ENCODE results near the gene NR2E3. TPM values are rescaled to one million over a fixed set of nuclear protein-coding genes. Genes with fewer than 3 reads are reported as not detected.
"Not testable (repeated sequence)": the region's sequence is repeated elsewhere in the genome, so short reads cannot be mapped to it uniquely, and the experiment has no call there.

Gene NR2E3
- polyA plus RNA-seq, 1 donor from 2014 or later: not detected

DNA sequence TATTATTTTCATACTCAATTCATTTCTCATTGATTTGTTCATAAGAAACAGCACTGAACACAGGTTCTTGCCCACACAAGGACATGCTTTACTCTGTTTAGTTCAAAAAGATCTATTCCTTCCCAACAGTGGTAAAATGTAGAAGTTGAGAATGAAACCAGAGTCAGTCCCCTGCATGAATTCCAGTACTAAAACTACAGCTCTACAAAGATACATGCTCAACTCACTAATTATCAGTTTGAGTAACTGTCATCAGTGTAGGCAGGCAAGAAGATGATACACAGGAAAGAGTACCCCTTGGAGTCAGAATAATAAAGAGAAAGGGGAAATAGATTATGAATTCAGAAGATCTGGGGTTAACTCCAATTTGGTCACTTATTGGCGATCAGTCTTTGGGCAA, 43.2 kb downstream of the NR2E3 start:
- TF ChIP-seq SMC3 (conservative IDR thresholded peaks at IDR 0.05; ENCODE audit: poor library complexity): no peak
- TF ChIP-seq, protein P1, sequence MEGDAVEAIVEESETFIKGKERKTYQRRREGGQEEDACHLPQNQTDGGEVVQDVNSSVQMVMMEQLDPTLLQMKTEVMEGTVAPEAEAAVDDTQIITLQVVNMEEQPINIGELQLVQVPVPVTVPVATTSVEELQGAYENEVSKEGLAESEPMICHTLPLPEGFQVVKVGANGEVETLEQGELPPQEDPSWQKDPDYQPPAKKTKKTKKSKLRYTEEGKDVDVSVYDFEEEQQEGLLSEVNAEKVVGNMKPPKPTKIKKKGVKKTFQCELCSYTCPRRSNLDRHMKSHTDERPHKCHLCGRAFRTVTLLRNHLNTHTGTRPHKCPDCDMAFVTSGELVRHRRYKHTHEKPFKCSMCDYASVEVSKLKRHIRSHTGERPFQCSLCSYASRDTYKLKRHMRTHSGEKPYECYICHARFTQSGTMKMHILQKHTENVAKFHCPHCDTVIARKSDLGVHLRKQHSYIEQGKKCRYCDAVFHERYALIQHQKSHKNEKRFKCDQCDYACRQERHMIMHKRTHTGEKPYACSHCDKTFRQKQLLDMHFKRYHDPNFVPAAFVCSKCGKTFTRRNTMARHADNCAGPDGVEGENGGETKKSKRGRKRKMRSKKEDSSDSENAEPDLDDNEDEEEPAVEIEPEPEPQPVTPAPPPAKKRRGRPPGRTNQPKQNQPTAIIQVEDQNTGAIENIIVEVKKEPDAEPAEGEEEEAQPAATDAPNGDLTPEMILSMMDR (IDR thresholded peaks at IDR 0.05; ENCODE audit: poor library complexity, severe bottlenecking): no peak
- TF ChIP-seq MXI1 (conservative IDR thresholded peaks at IDR 0.05; ENCODE audit: poor library complexity, severe bottlenecking): no peak
- no peak for TF ChIP-seq EZH2 (IDR thresholded peaks at IDR 0.05; ENCODE audit: borderline replicate concordance, insufficient read depth, low read length, poor library complexity, severe bottlenecking)
- no peak for TF ChIP-seq POLR2AphosphoS5 (IDR thresholded peaks at IDR 0.05)
- no peak for TF ChIP-seq RAD21 (conservative IDR thresholded peaks at IDR 0.05)
- TF ChIP-seq, protein P2, sequence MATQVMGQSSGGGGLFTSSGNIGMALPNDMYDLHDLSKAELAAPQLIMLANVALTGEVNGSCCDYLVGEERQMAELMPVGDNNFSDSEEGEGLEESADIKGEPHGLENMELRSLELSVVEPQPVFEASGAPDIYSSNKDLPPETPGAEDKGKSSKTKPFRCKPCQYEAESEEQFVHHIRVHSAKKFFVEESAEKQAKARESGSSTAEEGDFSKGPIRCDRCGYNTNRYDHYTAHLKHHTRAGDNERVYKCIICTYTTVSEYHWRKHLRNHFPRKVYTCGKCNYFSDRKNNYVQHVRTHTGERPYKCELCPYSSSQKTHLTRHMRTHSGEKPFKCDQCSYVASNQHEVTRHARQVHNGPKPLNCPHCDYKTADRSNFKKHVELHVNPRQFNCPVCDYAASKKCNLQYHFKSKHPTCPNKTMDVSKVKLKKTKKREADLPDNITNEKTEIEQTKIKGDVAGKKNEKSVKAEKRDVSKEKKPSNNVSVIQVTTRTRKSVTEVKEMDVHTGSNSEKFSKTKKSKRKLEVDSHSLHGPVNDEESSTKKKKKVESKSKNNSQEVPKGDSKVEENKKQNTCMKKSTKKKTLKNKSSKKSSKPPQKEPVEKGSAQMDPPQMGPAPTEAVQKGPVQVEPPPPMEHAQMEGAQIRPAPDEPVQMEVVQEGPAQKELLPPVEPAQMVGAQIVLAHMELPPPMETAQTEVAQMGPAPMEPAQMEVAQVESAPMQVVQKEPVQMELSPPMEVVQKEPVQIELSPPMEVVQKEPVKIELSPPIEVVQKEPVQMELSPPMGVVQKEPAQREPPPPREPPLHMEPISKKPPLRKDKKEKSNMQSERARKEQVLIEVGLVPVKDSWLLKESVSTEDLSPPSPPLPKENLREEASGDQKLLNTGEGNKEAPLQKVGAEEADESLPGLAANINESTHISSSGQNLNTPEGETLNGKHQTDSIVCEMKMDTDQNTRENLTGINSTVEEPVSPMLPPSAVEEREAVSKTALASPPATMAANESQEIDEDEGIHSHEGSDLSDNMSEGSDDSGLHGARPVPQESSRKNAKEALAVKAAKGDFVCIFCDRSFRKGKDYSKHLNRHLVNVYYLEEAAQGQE (IDR thresholded peaks at IDR 0.05; ENCODE audit: borderline replicate concordance): no peak
- no peak for TF ChIP-seq TAF1 (IDR thresholded peaks at IDR 0.05; ENCODE audit: low read depth)
- no peak for TF ChIP-seq EP300 (conservative IDR thresholded peaks at IDR 0.05; ENCODE audit: poor library complexity, severe bottlenecking)

DNA sequence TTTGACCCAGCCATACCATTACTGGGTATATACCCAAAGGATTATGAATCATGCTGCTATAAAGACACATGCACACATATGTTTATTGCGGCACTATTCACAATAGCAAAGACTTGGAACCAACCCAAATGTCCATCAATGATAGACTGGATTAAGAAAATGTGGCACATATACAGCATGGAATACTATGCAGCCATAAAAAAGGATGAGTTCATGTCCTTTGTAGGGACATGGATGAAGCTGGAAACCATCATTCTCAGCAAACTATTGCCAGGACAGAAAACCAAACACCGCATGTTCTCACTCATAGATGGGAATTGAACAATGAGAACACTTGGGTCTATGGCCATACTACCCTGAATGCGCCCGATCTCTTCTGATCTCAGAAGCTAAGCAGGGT, 47.9 kb downstream of the NR2E3 start:
- H3K79me2 ChIP-seq (replicated peaks; ENCODE audit: insufficient read depth, low read length); H3K9me2 ChIP-seq (ENCODE audit: insufficient read depth, low read length); H3K4me3 ChIP-seq (ENCODE audit: low read length); H3K9ac ChIP-seq (ENCODE audit: low read length); H3F3A ChIP-seq (ENCODE audit: insufficient read depth, low read length, poor library complexity, severe bottlenecking); H2AFZ ChIP-seq (ENCODE audit: low read depth, low read length); H4K20me1 ChIP-seq (ENCODE audit: insufficient read depth); H3K27ac ChIP-seq (ENCODE audit: low read length); H3K9me3 ChIP-seq (ENCODE audit: low read length); H3K4me2 ChIP-seq (ENCODE audit: low read length); H3K36me3 ChIP-seq (ENCODE audit: insufficient read depth, low read length); H3K27me3 ChIP-seq (ENCODE audit: insufficient read depth, low read depth, low read length): not testable (repeated sequence)

More for the DNA sequence above, 43.2 kb downstream of the NR2E3 start:
- Histone ChIP-seq H3K9ac (ENCODE audit: low read length) (no peak overlapping the region), H2AFZ (ENCODE audit: low read depth, low read length) (no peak overlapping the region), H3K27ac (ENCODE audit: low read length) (no peak overlapping the region), H3K9me2 (ENCODE audit: insufficient read depth, low read length) (no peaks in the 10 kb centered on the region), H3K4me2 (ENCODE audit: low read length) (no peak overlapping the region), H3F3A (ENCODE audit: insufficient read depth, low read length, poor library complexity, severe bottlenecking) (no peaks in the 10 kb centered on the region), H3K36me3 (ENCODE audit: insufficient read depth, low read length) (peaks cover 12% of the 10 kb centered on the region), H3K4me3 (ENCODE audit: low read length) (no peak overlapping the region), H3K79me2 (replicated peaks; ENCODE audit: insufficient read depth, low read length) (no peaks in the 10 kb centered on the region), H3K27me3 (ENCODE audit: insufficient read depth, low read depth, low read length) (no peaks in the 10 kb centered on the region), H4K20me1 (ENCODE audit: insufficient read depth) (no peaks in the 10 kb centered on the region), H3K9me3 (ENCODE audit: low read length) (no peaks in the 10 kb centered on the region)

Small RNA genes within 50 kb of the gene (small RNA-seq; reads per million reads assigned to genes)
- gene RNA5SP399: 0 to 0.08 (median 0.03) reads per million in 3 experiments
